NCI-H187 (cell line): ENCODE data around the gene RBM7.

ENCODE experiments used
- DNase-seq, 2 experiments: peaks; one replicate each; lab custom pipeline; 2025; lab: John Stamatoyannopoulos, UW

The RBM7 gene

GRCh38 chr11:114396916-114397315, 3.5 kb upstream of the RBM7 start:
- no peak for DNase-seq

- DNase-seq = no peak
Measured at GRCh38 chr11:114397349-114397982, 3.0 kb upstream of the RBM7 start.

- no peak for DNase-seq
Measured at GRCh38 chr11:114398303-114398920, 2.1 kb upstream of the RBM7 start.

GRCh38 chr11:114399490-114400215, 813 bp upstream of the RBM7 start:
- no peak for DNase-seq

GRCh38 chr11:114400915-114401223, 403 bp downstream of the RBM7 start:
- no peak for DNase-seq

GRCh38 chr11:114401311-114401710, 845 bp downstream of the RBM7 start:
- DNase-seq = peak in 1 of 2 experiments; percentile 2

GRCh38 chr11:114412946-114413345, 12.5 kb downstream of the RBM7 start:
- DNase-seq = no peak

- no peak for DNase-seq
Measured at GRCh38 chr11:114413958-114414357, 13.5 kb downstream of the RBM7 start.

- DNase-seq = no peak
Measured at GRCh38 chr11:114416441-114416961, 16.0 kb downstream of the RBM7 start.

GRCh38 chr11:114426280-114426679, 25.8 kb downstream of the RBM7 start:
- DNase-seq = no peak

- DNase-seq = no peak
Measured at GRCh38 chr11:114430290-114430689, 29.8 kb downstream of the RBM7 start.

- no peak for DNase-seq
Measured at GRCh38 chr11:114432893-114433292, 32.4 kb downstream of the RBM7 start.

- no peak for DNase-seq
Measured at GRCh38 chr11:114433376-114433775, 32.9 kb downstream of the RBM7 start.

GRCh38 chr11:114438303-114438702, 37.8 kb downstream of the RBM7 start:
- DNase-seq = no peak

GRCh38 chr11:114439229-114440120, 39.0 kb downstream of the RBM7 start, which contains the start of gene REXO2:
TSS of gene REXO2 (plus strand) at chr11:114439467. CDS start at chr11:114439529, 62 bp downstream.
- DNase-seq = peak; percentile 59 to 84

GRCh38 chr11:114440121-114440860, 39.8 kb downstream of the RBM7 start:
- no peak for DNase-seq

GRCh38 chr11:114440971-114441763, 40.7 kb downstream of the RBM7 start:
- no peak for DNase-seq

GRCh38 chr11:114441921-114442320, 41.5 kb downstream of the RBM7 start:
- no peak for DNase-seq

- no peak for DNase-seq
Measured at GRCh38 chr11:114442536-114442935, 42.1 kb downstream of the RBM7 start.

GRCh38 chr11:114447444-114447843, 47.0 kb downstream of the RBM7 start:
- no peak for DNase-seq

- no peak for DNase-seq
Measured at GRCh38 chr11:114447892-114448291, 47.4 kb downstream of the RBM7 start.
